CD14-positive monocyte (primary cell): ENCODE data around the gene TNFRSF8. TPM values are rescaled to one million over a fixed set of nuclear protein-coding genes. Genes with fewer than 3 reads are reported as not detected.

Experiments
- DNase-seq, 3 donors: peaks; one replicate each; pipeline ENCODE4 v3.0.0-alpha.2; 2011 to 2022
- H2AFZ ChIP-seq: 2 replicates; pipeline ENCODE4 v1.6.0; 2012; ENCODE audit warnings: mild to moderate bottlenecking, low read depth, low read length, inconsistent platforms; ENCODE audit not compliant: insufficient read depth, poor library complexity, severe bottlenecking
- H3K27ac ChIP-seq, 2 donors: 1 replicate in 1 of 2; 2 replicates in 1 of 2; pipeline ENCODE4 v1.5.1; 2012 to 2013; ENCODE audit warnings: low read length in 2 of 2, control low read depth in 1 of 2, inconsistent platforms in 1 of 2, low read depth in 1 of 2, mild to moderate bottlenecking in 1 of 2
- H3K27me3 ChIP-seq, 2 donors: one replicate each; pipeline versions ENCODE4 v1.6.0 to v1.6.1; 2011 to 2013; ENCODE audit warnings: low read length in 2 of 2; ENCODE audit not compliant: control insufficient read depth in 2 of 2, insufficient read depth in 2 of 2
- H3K36me3 ChIP-seq, 2 donors: replicated peaks in 1 of 2; 1 replicate in 1 of 2; 2 replicates in 1 of 2; pipeline versions ENCODE4 v1.5.1 to v1.6.1; 2012 to 2013; ENCODE audit warnings: low read length in 2 of 2, control low read depth in 1 of 2, inconsistent platforms in 1 of 2, mild to moderate bottlenecking in 1 of 2; ENCODE audit not compliant: insufficient read depth in 2 of 2, control insufficient read depth in 1 of 2
- H3K4me1 ChIP-seq, 2 donors: 1 replicate in 1 of 2; 2 replicates in 1 of 2; pipeline versions ENCODE4 v1.5.1 to v1.6.1; 2012 to 2013; ENCODE audit warnings: low read length in 2 of 2, control low read depth in 1 of 2, inconsistent platforms in 1 of 2, mild to moderate bottlenecking in 1 of 2, moderate library complexity in 1 of 2; ENCODE audit not compliant: insufficient read depth in 2 of 2, control insufficient read depth in 1 of 2
- H3K4me2 ChIP-seq: replicated peaks from 2 replicates; pipeline ENCODE3; 2012; ENCODE audit warnings: low read length, moderate library complexity, mild to moderate bottlenecking; ENCODE audit not compliant: poor library complexity, severe bottlenecking; ENCODE audit errors: extremely low read depth
- H3K4me3 ChIP-seq, 3 experiments: fragments of 200-600 bp in 1 of 3; sonication (generic) in 1 of 3; replicated peaks in 1 of 3; 1 replicate in 2 of 3; 2 replicates in 1 of 3; pipeline ENCODE4 v1.5.1; 2011 to 2013; ENCODE audit warnings: low read length in 3 of 3, mild to moderate bottlenecking in 3 of 3, control low read depth in 2 of 3, low read depth in 2 of 3, inconsistent platforms in 1 of 3, moderate library complexity in 1 of 3
- H3K79me2 ChIP-seq: 2 replicates; pipeline ENCODE4 v1.6.0; 2012; ENCODE audit warnings: mild to moderate bottlenecking, control low read depth, inconsistent platforms, low read length, moderate library complexity; ENCODE audit not compliant: insufficient read depth
- H3K9ac ChIP-seq: 2 replicates; pipeline ENCODE4 v1.6.0; 2017; ENCODE audit warnings: low read length, mild to moderate bottlenecking; ENCODE audit not compliant: insufficient read depth, poor library complexity, severe bottlenecking
- H3K9me3 ChIP-seq, 2 donors: replicated peaks in 1 of 2; 1 replicate in 1 of 2; 2 replicates in 1 of 2; pipeline versions ENCODE4 v1.5.1 to v1.6.1; 2012 to 2013; ENCODE audit warnings: low read length in 2 of 2, control low read depth in 1 of 2; ENCODE audit not compliant: control insufficient read depth in 1 of 2, insufficient read depth in 1 of 2
- H4K20me1 ChIP-seq: 2 replicates; pipeline ENCODE4 v1.6.0; 2012; ENCODE audit warnings: mild to moderate bottlenecking, low read length, control low read depth, moderate library complexity; ENCODE audit not compliant: insufficient read depth
- H3K27ac Mint-ChIP-seq, 7 donors: one replicate each; pipeline ENCODE4 v1.8.0; 2020; ENCODE audit warnings: mild to moderate bottlenecking in 7 of 7, mixed read lengths in 7 of 7, moderate library complexity in 6 of 7, inconsistent platforms in 2 of 7
- H3K27me3 Mint-ChIP-seq, 3 donors: one replicate each; pipeline ENCODE4 v1.8.0; 2021 to 2022; ENCODE audit warnings: low read depth in 3 of 3, mild to moderate bottlenecking in 3 of 3, mixed read lengths in 3 of 3, moderate library complexity in 3 of 3, inconsistent platforms in 1 of 3
- H3K36me3 Mint-ChIP-seq, 2 donors: one replicate each; pipeline ENCODE4 v1.8.0; 2020; ENCODE audit warnings: mixed read lengths in 2 of 2, inconsistent platforms in 1 of 2, mild to moderate bottlenecking in 1 of 2
- H3K4me1 Mint-ChIP-seq: one replicate; pipeline ENCODE4 v1.8.0; 2020; ENCODE audit warnings: mild to moderate bottlenecking, mixed read lengths
- H3K4me3 Mint-ChIP-seq, 2 donors: one replicate each; pipeline ENCODE4 v1.8.0; 2020; ENCODE audit warnings: mild to moderate bottlenecking in 2 of 2, mixed read lengths in 2 of 2, moderate library complexity in 1 of 2
- H3K9me3 Mint-ChIP-seq, 7 donors: one replicate each; pipeline ENCODE4 v1.8.0; 2020 to 2022; ENCODE audit warnings: mixed read lengths in 7 of 7, mild to moderate bottlenecking in 6 of 7, moderate library complexity in 6 of 7, inconsistent platforms in 2 of 7
- WGBS: methylation state at CpG from one replicate; pipeline ENCODE4 v1.1.5; 2013; ENCODE audit warnings: missing lambda C conversion rate; ENCODE audit not compliant: insufficient coverage; 5-methylcytosine and 5-hydroxymethylcytosine counted together
- intact Hi-C, 2 donors: fragments of 100-400 bp; cut with micrococcal nuclease; formaldehyde crosslinking; loops; one replicate each; pipeline versions ENCODE4 v1.15.0 to v1.15.1; 2023
- polyA plus RNA-seq, 3 donors: library from polyadenylated mRNA; depleted of rRNA in 1 of 3; unstranded in 2 of 3; stranded (reverse) in 1 of 3; fragments of 300-500 nt in 2 of 3; fragments of >200 nt in 1 of 3; fragmentation: Illumina TruSeq in 2 of 3; gene quantifications; 1 replicate in 2 of 3; 2 replicates in 1 of 3; pipeline ENCODE4 v1.2.3, GENCODE V29; 2012 to 2021
- TF ChIP-seq, protein P1 (sequence below): fragments of 200-600 bp; IDR thresholded peaks from one replicate; pipeline ENCODE4 v1.8.0; 2022; ENCODE audit warnings: antibody characterized with exemption, mild to moderate bottlenecking

Gene TNFRSF8
- polyA plus RNA-seq, 3 donors = 10.9 to 11.9 (median 11.8) TPM

DNA sequence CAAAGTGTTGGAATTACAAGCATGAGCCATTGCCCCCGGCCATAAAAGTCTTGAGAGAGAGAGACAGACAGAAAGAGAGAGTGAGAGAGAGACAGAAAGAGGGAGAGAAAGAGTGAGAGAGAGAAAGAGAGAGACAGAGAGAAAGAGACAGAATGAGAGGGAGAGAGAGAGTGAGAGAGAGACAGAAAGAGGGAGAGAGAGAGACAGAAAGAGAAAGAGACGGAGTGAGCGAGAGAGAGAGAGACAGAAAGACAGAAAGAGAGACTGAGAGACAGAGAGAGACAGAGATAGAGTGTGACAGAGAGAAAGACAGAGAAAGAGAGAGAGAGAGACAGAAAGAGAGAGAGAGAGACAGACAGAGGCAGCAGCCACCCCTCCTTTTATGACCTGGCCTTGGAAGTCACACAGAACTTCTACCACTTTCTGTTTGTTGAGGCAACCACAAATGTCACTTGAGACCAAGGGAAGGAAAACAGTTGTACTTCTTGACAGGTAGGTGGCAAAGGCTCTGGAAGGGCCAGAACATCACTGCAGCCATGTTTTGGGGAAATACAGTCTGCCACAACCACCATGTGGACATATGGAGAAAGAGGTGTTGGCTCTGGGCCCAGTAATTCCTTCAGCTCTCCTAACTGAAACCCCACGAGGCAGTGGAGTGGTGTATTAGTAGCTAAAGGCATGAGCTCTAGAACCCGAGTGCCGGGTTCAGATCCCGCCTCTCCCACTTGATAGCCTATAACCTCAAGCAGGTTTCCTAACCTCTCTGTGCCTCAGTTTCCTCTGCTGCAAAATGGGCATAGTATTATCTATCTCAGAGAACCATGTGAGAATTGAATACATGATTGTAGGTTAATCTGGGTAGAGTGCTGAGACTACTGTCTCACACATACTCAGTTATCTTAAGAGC is 50.6 kb downstream of the TNFRSF8 start:
- H3K9me3 Mint-ChIP-seq = peaks cover 0 to 2% (median 0%) of the 10 kb centered on the region in 7 donors
- H3K4me1 ChIP-seq = no peaks in the 10 kb centered on the region
- H3K4me3 Mint-ChIP-seq = no peak overlapping the region
- TF ChIP-seq, protein P1, sequence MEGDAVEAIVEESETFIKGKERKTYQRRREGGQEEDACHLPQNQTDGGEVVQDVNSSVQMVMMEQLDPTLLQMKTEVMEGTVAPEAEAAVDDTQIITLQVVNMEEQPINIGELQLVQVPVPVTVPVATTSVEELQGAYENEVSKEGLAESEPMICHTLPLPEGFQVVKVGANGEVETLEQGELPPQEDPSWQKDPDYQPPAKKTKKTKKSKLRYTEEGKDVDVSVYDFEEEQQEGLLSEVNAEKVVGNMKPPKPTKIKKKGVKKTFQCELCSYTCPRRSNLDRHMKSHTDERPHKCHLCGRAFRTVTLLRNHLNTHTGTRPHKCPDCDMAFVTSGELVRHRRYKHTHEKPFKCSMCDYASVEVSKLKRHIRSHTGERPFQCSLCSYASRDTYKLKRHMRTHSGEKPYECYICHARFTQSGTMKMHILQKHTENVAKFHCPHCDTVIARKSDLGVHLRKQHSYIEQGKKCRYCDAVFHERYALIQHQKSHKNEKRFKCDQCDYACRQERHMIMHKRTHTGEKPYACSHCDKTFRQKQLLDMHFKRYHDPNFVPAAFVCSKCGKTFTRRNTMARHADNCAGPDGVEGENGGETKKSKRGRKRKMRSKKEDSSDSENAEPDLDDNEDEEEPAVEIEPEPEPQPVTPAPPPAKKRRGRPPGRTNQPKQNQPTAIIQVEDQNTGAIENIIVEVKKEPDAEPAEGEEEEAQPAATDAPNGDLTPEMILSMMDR = no peak
- H3K27ac ChIP-seq = no peak overlapping the region
- 97% methylated on average over 3 of the region's 7 CpGs for WGBS
- H3K27me3 ChIP-seq = no peaks in the 10 kb centered on the region
- H3K79me2 ChIP-seq = no peaks in the 10 kb centered on the region
- intact Hi-C loops = no loop called here
- H3K9ac ChIP-seq = no peak overlapping the region
- H3K36me3 ChIP-seq = no peaks in the 10 kb centered on the region
- DNase-seq = no peak
- H3K4me2 ChIP-seq = no peak overlapping the region
- H3K9me3 ChIP-seq = no peaks in the 10 kb centered on the region
- no peaks in the 10 kb centered on the region for H3K4me1 Mint-ChIP-seq
- no peak overlapping the region for H3K27ac Mint-ChIP-seq
- no peaks in the 10 kb centered on the region for H4K20me1 ChIP-seq
- peaks cover 1 to 4% (median 3%) of the 10 kb centered on the region in 3 donors for H3K27me3 Mint-ChIP-seq
- no peaks in the 10 kb centered on the region for H3K36me3 Mint-ChIP-seq
- H3K4me3 ChIP-seq = no peak overlapping the region
- no peak overlapping the region for H2AFZ ChIP-seq

DNA sequence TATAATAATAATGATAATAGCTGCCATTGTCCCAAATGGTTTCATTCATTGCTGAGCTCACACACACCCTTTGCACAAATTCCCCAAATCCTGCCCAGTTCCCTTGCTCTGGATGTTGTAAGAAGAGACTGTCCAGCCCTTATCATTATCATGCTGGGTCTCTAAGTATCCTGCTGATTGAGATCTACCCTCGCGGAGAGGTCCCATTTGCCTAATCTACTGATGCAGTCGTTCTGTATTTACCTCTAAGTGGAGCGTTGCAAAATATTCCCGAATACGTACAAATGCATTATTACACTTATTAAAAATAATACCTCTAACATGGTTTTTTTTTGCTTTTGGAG is 51.2 kb downstream of the TNFRSF8 start:
- H3K9me3 Mint-ChIP-seq = peaks cover 0 to 2% (median 0%) of the 10 kb centered on the region in 7 donors
- no peak overlapping the region for H3K9ac ChIP-seq
- no peaks in the 10 kb centered on the region for H3K4me1 Mint-ChIP-seq
- H4K20me1 ChIP-seq = no peaks in the 10 kb centered on the region
- H3K27ac ChIP-seq = no peak overlapping the region
- H3K4me3 ChIP-seq = no peak overlapping the region
- H3K27me3 Mint-ChIP-seq = peaks cover 3 to 4% (median 3%) of the 10 kb centered on the region in 3 donors
- intact Hi-C loops = no loop called here
- H3K4me3 Mint-ChIP-seq = no peak overlapping the region
- TF ChIP-seq, protein P1 = no peak
- H3K27me3 ChIP-seq = no peaks in the 10 kb centered on the region
- H2AFZ ChIP-seq = no peak overlapping the region
- no peaks in the 10 kb centered on the region for H3K79me2 ChIP-seq
- no peaks in the 10 kb centered on the region for H3K9me3 ChIP-seq
- no peaks in the 10 kb centered on the region for H3K36me3 Mint-ChIP-seq
- no peak overlapping the region for H3K4me2 ChIP-seq
- no peak overlapping the region for H3K27ac Mint-ChIP-seq
- H3K4me1 ChIP-seq = no peaks in the 10 kb centered on the region
- DNase-seq = no peak
- no CpG with 5 or more reads among the region's 6 CpGs for WGBS
- H3K36me3 ChIP-seq = no peaks in the 10 kb centered on the region
